Stimulated activated CD8-positive, alpha-beta memory T cell treated with anti-CD3 and anti-CD28 coated beads, Interleukin-15, amount 100 ng/mL, for 48 hours (primary cell): Measurements from ENCODE around the gene TMEM106C.

Experiments used
- DNase-seq, 2 donors: peaks; one replicate each; pipeline ENCODE4 v3.0.0-alpha.2; 2020; ENCODE audit warnings: low read depth in 2 of 2

Gene TMEM106C

GRCh38 chr12:47979686-47980085 is 16.3 kb downstream of the TMEM106C start:
- DNase-seq = no peak

DNA sequence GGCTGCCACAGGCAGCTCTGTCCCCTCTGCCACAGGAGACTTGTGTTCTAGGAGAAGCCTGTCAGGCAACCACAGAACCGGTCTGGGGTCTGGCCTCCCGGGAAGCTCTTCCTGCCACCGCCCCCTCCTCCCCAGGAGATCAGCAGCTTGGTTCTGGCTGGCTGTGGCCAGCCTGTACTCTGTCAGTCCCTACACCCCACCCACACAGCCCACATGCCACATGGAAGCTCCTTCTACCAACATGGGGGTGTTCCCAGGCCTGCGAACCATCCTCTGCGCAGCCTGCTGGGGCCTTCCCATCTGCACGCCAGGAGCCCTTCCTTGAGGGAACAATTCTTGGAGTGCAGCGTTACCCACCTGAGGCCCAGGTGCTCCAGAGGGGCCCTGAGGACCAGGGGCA is 16.8 kb downstream of the TMEM106C start:
- DNase-seq = no peak

- no peak for DNase-seq
These were observed 17.5 kb downstream of the TMEM106C start for GRCh38 chr12:47980779-47981495.

- DNase-seq = no peak
These were observed 18.3 kb downstream of the TMEM106C start for GRCh38 chr12:47981496-47982260.

- no peak for DNase-seq
These were observed 18.9 kb downstream of the TMEM106C start for GRCh38 chr12:47982311-47982710.

- DNase-seq = no peak
These were observed 19.4 kb downstream of the TMEM106C start for GRCh38 chr12:47982770-47983169.

GRCh38 chr12:47983541-47984115 is 20.2 kb downstream of the TMEM106C start:
- no peak for DNase-seq

GRCh38 chr12:47984331-47984801 is 21.0 kb downstream of the TMEM106C start:
- DNase-seq = no peak

GRCh38 chr12:47985596-47986290 is 22.3 kb downstream of the TMEM106C start:
- no peak for DNase-seq

DNA sequence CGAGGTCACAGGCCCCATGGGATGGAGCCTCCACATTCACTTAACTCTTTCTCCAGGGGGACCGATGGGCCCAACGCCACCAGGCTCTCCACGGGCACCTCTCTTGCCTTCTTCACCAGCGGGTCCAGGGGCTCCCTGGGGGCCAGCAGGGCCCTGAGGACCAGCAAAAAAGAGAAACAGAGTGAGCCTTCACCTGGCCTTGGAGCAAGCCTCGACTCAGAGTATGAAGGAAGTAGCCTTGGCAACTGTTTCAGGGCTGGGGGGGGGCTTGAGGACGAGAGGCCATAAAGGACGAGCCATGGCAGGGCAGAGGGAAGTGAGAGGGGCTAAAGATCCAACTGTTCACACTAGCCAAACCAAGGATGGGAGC is 22.9 kb downstream of the TMEM106C start:
- no peak for DNase-seq

DNA sequence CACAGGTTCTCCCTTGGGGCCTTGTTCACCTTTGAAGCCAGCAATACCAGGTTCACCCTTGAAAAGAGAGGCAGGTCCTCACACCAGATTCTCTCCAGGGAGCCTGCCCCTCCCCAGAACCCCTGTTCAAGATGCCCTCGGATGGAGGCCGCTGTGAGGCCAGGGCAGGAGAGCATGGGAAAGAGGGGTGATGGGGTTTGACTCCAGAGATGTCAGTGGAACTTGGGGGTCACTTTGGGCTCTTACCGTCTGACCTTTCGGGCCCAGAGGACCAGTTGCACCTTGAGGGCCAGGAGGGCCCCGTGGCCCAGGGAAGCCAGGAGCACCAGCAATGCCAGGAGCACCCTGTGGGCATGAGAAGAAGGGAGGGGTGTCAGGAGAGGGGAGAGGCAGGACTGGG is 23.4 kb downstream of the TMEM106C start:
- DNase-seq = no peak

DNA sequence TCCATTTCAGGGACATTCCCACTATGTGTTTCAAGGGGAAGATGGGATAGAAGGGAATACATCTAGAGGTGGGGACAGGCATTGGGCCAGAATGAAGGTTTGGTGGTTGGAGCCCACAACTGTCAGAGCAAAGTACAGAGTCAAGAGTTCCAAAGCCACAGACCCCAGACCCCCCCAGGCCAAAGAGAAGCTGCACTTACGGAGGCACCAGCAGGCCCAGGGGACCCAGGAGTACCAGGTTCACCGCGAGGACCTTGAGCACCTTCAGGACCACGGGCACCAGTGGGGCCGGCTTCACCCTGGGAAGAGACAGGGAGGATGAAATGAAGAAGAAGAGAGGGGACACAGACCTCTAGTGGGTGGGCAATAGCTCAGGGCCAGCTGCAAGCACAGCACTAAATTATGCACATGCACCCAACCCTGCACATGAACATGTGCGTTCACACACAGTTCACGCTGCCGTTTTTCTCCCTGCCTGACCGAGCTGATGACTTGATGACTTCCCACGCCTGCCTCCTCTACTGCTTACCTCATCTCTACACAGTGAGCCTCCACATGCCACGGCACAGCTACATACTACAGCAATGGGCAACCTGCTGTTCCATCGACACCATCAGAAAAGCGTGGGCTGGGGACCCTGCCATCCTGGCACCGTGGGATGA is 24.1 kb downstream of the TMEM106C start:
- DNase-seq = no peak

- DNase-seq = no peak
These were observed 25.0 kb downstream of the TMEM106C start for GRCh38 chr12:47988073-47989022.

DNA sequence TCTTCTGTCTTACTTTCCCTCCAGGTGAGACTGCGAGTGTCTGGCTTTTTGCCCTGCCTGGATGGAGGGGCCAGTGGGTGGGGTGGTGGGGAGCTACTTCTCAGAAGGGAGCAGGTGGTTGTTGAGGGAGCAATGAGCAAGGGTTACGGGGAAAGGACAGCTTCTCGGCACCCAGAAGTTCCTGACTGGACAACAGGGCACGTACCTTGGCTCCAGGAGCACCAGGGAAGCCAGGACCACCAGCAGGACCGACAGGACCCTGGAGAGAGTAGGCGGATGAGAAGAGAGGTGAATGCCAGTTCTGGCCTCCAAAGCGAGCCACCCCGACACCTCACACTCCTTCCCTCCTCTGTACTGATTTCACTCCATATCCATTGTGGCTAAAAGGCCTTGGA is 25.6 kb downstream of the TMEM106C start:
- DNase-seq = no peak

GRCh38 chr12:47989666-47990065 is 26.3 kb downstream of the TMEM106C start:
- no peak for DNase-seq

GRCh38 chr12:47990351-47991105 is 27.1 kb downstream of the TMEM106C start:
- DNase-seq = peak; percentile 44 to 46

GRCh38 chr12:47991106-47992061 is 28.0 kb downstream of the TMEM106C start:
- DNase-seq = no peak

DNA sequence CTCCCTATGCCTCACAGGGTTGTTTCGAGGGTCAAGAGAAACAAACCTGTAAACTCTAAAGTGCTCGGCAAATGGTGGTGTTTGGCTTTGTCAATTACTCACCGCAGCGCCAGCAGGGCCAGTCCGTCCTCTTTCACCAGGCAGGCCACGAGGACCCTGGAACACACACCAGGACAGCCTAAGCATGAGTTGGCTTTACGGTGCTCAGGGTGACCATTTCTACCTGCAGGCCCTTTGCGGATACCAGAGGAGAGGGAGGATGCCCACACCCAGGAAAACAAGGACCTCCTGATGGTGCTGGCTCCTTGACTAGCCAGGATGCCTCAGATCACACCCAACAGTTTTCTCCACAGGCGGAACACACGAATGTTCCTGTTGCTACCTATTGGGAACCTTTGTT is 29.4 kb downstream of the TMEM106C start:
- DNase-seq = no peak

DNA sequence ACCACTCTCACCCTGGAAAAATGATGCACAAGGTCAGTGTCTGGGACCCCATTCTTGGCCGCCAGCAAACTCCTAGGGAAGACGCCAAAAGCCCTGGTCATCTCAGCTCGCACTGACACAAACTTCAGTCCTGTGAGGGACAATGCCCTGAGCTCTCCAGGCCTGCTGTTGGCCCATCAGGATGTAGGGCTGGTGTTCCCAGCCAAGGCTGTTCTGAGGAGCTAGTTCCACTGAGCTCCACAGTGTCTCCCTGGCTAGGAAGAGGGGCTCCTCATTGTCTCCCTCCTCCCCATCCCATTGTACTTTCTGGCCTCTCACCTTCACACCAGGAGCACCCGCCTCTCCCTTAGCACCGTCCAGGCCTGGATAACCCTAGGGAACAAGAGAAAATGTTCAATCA is 30.1 kb downstream of the TMEM106C start:
- no peak for DNase-seq
